Esophagus muscularis mucosa (tissue), 4 donors: ENCODE results near the gene FTL.

Source experiments
- CTCF ChIP-seq, 3 experiments: fragments of 200-600 bp in 2 of 3; fragments of 450-650 bp in 1 of 3; sonication (generic) in 2 of 3; IDR thresholded peaks; one replicate each; pipeline ENCODE4 v1.5.1; 2017 to 2019; ENCODE audit warnings: antibody characterized with exemption in 3 of 3, mild to moderate bottlenecking in 2 of 3, moderate library complexity in 1 of 3
- EP300 ChIP-seq: sonication (generic); formaldehyde crosslinking; IDR thresholded peaks from one replicate; pipeline ENCODE4 v1.6.1; 2017; ENCODE audit warnings: antibody characterized with exemption
- POLR2A ChIP-seq: fragments of 450-650 bp; IDR thresholded peaks from one replicate; pipeline ENCODE4 v1.6.1; 2017; ENCODE audit warnings: antibody characterized with exemption, moderate library complexity, mild to moderate bottlenecking, low read depth

- TF ChIP-seq CTCF (IDR thresholded peaks at IDR 0.05): no peak
- no peak for TF ChIP-seq EP300
- peak; percentile 100 for TF ChIP-seq POLR2A
Observed at GRCh38 chr19:48965040-48965805, at the start of gene FTL.
